ENCODE measurements around the gene ARL14EPL.

The ARL14EPL gene

DNA sequence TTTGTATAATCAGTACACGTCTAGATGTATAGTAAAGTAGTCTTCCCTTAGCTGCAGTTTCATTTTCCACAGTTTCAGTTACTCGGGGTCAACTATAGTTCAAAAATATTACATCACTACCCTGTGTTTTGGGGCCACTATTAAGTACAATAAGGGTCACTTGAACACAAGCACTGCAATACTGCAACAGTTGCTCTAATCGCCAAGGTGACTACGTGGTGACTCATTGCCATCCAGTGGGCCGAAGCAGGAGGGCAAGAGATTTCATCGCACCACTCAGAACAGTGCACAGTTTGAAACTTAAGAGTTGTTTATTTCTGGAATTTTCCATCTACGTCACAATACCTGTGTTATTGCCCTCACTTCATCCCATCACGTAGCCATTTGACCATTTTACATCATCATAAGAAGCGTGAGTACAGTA, at the start of gene ARL14EPL:
Gene ARL14EPL (plus strand): TSS at position 379 of the 424 bp plus-strand sequence. CDS start 18,994 bp downstream, outside the sequence.
- no peaks in the 10 kb centered on the region for H3K4me1 ChIP-seq (ENCODE audit: insufficient read depth, low read length)
- H3K4me3 ChIP-seq (ENCODE audit: low read depth in 1 of 2, low read length in 2 of 2): no peak within 1 kb of the TSS
- no peak within 1 kb of the TSS for H3K27ac ChIP-seq (ENCODE audit: low read depth, low read length)
- H3K36me3 ChIP-seq (ENCODE audit: insufficient read depth, low read length): no peaks in the 10 kb centered on the region
- no peaks in the 10 kb centered on the region for H3K27me3 ChIP-seq (ENCODE audit: control insufficient read depth in 1 of 2, insufficient read depth in 2 of 2, low read length in 2 of 2)
- H3K9ac ChIP-seq (ENCODE audit: low read length): no peak within 1 kb of the TSS
- no peaks in the 10 kb centered on the region for H3K9me3 ChIP-seq (ENCODE audit: low read length)

DNA sequence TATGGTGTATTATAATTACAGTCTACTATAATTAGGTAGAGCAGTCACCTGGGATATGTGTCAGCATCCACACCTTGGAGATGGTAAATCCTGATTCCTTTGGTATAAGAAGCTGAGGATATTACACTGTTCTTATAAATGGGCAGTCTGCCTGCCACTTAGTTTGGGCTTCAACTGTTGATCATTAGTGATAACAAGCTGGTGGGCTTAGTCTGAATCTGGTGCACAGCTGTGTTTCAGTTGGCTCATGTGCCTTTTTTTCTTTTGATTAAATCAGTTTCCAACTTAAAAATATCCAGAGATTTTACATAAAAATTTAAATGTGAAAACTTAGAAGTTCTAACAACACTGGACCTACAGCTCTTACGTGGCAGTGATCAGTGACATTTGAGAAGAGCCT, 48.8 kb upstream of the ARL14EPL start:
- no peaks in the 10 kb centered on the region for H3K4me1 ChIP-seq (ENCODE audit: insufficient read depth, low read length)
- H3K9me3 ChIP-seq (ENCODE audit: low read length): no peaks in the 10 kb centered on the region
- no peaks in the 10 kb centered on the region for H3K36me3 ChIP-seq (ENCODE audit: insufficient read depth, low read length)
- no peak overlapping the region for H3K4me3 ChIP-seq (ENCODE audit: low read depth in 1 of 2, low read length in 2 of 2)
- H3K27me3 ChIP-seq (ENCODE audit: control insufficient read depth in 1 of 2, insufficient read depth in 2 of 2, low read length in 2 of 2): no peaks in the 10 kb centered on the region
- H3K9ac ChIP-seq (ENCODE audit: low read length): no peak overlapping the region
- no peak overlapping the region for H3K27ac ChIP-seq (ENCODE audit: low read depth, low read length)

DNA sequence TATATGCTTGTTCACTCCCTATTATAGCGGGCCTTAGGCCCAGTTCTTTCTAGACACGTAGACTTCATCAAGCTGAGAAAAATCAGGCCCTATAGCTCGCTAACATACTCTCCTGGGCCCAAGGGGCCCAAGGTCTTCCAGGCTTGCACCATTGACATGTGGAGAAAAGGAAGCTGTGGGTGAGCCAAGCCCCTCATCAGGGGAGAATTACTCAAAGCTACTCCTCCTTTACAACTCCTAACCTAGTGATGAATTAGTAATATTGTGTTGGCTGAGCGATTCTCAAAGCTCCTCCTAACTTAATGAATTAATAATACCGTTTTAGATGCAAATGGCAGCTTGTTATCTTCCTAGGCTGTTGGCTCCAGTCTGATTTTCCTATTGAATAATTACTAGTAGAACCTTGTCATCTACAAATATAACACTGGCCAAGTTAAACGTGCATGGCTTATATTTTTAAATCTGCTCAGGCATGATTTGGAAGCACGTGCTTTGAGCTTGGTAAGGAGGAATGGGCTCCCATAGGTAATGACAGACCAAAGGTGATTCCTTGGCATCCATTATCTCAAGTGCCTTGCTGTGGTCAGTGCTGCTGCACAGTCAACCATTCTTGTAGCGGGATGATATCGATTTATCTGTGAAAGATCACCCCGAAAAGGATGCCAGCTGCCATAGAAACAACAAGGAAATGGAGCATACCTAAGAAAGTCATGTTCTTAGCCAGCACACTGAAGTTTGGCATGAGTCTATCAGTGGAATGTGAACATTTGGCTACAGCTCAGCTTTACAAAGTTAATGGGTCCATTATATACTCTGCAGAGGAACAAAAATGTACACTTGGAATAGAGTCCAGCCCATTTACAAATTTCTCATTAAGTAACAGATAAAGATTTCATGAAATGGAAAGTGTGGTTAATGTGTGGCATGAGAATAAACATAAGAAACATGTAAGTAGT, 46.2 kb upstream of the ARL14EPL start:
- H3K36me3 ChIP-seq (ENCODE audit: insufficient read depth, low read length): no peaks in the 10 kb centered on the region
- peaks cover 3% of the 10 kb centered on the region for H3K9me3 ChIP-seq (ENCODE audit: low read length)
- no peaks in the 10 kb centered on the region for H3K27me3 ChIP-seq (ENCODE audit: control insufficient read depth in 1 of 2, insufficient read depth in 2 of 2, low read length in 2 of 2)
- no peaks in the 10 kb centered on the region for H3K4me1 ChIP-seq (ENCODE audit: insufficient read depth, low read length)
- H3K4me3 ChIP-seq (ENCODE audit: low read depth in 1 of 2, low read length in 2 of 2): no peak overlapping the region
- H3K27ac ChIP-seq (ENCODE audit: low read depth, low read length): no peak overlapping the region
- no peak overlapping the region for H3K9ac ChIP-seq (ENCODE audit: low read length)

DNA sequence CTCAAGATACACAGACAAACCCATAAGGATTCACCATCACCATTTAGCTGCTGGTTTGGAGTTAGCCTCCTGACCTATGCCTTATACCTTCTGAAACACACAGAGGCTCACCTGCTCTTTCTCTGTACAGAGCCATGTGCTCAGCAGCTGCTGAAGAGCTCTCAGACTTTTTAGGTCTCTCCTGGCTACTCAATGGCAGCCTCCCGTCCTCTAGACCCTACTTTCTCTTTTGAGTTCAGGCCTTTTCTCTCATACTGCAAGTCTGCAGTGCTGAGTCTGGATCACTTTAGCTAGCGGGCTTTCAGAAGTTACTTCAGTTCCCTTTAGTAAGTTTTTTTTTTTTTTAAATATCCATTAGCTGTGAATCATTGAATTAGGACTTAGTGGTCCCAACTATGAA, 44.3 kb upstream of the ARL14EPL start:
- no peak overlapping the region for H3K27ac ChIP-seq (ENCODE audit: low read depth, low read length)
- H3K9ac ChIP-seq (ENCODE audit: low read length): no peak overlapping the region
- no peaks in the 10 kb centered on the region for H3K4me1 ChIP-seq (ENCODE audit: insufficient read depth, low read length)
- H3K4me3 ChIP-seq (ENCODE audit: low read depth in 1 of 2, low read length in 2 of 2): no peak overlapping the region
- H3K9me3 ChIP-seq (ENCODE audit: low read length): peaks cover 3% of the 10 kb centered on the region
- no peaks in the 10 kb centered on the region for H3K36me3 ChIP-seq (ENCODE audit: insufficient read depth, low read length)
- H3K27me3 ChIP-seq (ENCODE audit: control insufficient read depth in 1 of 2, insufficient read depth in 2 of 2, low read length in 2 of 2): no peaks in the 10 kb centered on the region

DNA sequence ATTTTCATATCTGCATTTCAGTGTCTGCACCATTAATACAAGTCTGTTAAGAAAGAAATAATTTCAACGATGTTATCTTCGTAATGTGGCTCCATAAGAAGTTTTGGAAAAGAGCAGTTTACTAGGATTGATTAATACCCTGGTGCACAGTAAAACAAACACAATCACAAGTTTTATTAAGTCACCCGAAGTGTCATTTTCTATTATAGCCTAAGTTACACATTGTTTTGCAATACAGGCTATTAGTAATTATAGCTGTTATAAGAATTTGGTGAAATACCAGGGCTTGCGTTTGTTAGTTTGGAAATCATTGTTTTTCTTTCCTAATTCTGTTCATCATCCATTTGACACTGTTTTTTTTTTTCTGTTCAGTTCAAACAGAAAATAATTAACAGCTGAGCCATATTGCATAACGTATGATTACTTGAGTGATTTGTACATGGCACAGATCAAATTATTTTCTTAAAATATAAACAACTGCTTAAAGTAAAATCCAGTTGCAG, 39.4 kb upstream of the ARL14EPL start:
- Histone ChIP-seq H3K9me3 (ENCODE audit: low read length) (peaks cover 3% of the 10 kb centered on the region), H3K27me3 (ENCODE audit: control insufficient read depth in 1 of 2, insufficient read depth in 2 of 2, low read length in 2 of 2) (no peaks in the 10 kb centered on the region), H3K27ac (ENCODE audit: low read depth, low read length) (no peak overlapping the region), H3K36me3 (ENCODE audit: insufficient read depth, low read length) (no peaks in the 10 kb centered on the region), H3K4me3 (ENCODE audit: low read depth in 1 of 2, low read length in 2 of 2) (no peak overlapping the region), H3K9ac (ENCODE audit: low read length) (no peak overlapping the region), H3K4me1 (ENCODE audit: insufficient read depth, low read length) (no peaks in the 10 kb centered on the region)

DNA sequence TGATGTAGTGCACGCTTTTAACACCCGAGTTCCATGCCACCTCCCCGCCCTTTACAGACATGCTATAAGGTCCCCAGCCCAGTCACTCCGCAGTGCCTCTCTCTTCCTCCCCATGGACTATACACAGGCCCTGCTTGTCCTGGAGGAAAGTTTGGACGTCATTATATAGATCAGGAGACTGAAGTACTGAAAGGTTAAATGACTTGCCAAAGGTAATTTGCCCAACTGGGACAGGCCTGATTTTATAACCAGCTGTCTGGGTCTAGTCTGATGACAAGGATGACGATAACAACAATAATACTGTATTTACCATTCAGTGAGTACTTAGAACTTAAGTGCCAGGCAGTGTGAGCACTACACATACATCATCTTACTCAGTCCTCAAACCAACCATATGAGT, 36.9 kb upstream of the ARL14EPL start:
- no peak overlapping the region for H3K9ac ChIP-seq (ENCODE audit: low read length)
- H3K4me1 ChIP-seq (ENCODE audit: insufficient read depth, low read length): no peaks in the 10 kb centered on the region
- H3K4me3 ChIP-seq (ENCODE audit: low read depth in 1 of 2, low read length in 2 of 2): no peak overlapping the region
- no peaks in the 10 kb centered on the region for H3K36me3 ChIP-seq (ENCODE audit: insufficient read depth, low read length)
- no peaks in the 10 kb centered on the region for H3K27me3 ChIP-seq (ENCODE audit: control insufficient read depth in 1 of 2, insufficient read depth in 2 of 2, low read length in 2 of 2)
- no peak overlapping the region for H3K27ac ChIP-seq (ENCODE audit: low read depth, low read length)
- no peaks in the 10 kb centered on the region for H3K9me3 ChIP-seq (ENCODE audit: low read length)

DNA sequence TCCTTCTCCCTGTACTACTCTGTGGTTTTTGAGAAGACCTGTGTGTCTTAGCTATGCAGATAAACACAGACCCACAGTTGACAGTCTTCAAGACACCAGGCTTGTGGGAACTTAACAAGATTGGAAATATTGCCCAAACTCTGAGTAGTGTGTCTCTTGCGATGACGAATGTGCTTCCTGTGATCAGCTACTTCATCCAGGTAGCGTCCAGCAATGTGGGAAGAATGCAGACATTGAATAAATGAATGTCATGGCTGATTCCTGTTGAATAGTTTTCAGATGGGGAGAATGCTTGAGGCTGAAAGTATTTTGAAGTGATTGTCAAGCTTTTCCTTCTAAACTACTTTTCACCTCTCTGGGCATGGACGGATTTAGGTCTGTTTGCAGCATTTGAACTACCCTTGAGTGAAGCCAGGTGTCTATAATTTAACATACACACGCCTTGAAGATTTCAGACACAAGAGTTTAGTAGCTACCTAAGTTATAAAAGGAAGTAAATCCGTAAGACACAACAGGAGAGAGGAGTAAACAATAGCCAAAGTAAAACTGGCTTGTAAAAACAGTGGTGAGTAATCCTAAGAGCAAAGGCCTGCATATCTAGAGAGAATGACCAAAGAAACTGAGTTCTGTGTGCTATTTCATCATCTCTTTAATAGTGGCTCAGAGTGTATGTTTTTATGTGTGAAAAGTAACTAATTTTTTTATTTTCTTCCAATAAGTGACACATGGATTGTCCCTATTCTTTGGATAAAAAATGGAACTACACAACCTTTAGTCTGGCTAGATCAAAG, 30.0 kb upstream of the ARL14EPL start:
- Histone ChIP-seq H3K27me3 (ENCODE audit: control insufficient read depth in 1 of 2, insufficient read depth in 2 of 2, low read length in 2 of 2) (no peaks in the 10 kb centered on the region), H3K9ac (ENCODE audit: low read length) (no peak overlapping the region), H3K4me1 (ENCODE audit: insufficient read depth, low read length) (no peaks in the 10 kb centered on the region), H3K36me3 (ENCODE audit: insufficient read depth, low read length) (no peaks in the 10 kb centered on the region), H3K9me3 (ENCODE audit: low read length) (no peaks in the 10 kb centered on the region), H3K4me3 (ENCODE audit: low read depth in 1 of 2, low read length in 2 of 2) (no peak overlapping the region), H3K27ac (ENCODE audit: low read depth, low read length) (no peak overlapping the region)

DNA sequence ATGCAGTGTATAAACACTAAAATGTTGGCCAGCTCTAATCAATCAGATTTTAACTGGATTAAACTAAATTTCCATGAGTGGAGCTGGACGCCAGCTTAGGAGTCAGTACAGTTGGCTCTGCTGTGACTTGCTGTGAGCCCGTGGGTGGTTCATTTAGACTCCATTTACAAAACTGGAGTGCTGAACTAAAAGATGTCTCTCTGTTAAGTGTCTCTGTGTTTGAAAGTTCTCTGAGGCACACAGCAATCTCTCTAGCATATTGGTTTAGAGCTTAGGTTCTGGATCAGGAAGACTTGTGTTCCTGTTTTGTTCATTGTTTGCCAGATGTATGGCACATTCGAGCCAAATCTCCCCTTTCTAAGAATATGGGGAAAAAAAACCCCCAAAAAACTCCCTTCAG, 28.0 kb upstream of the ARL14EPL start:
- H3K36me3 ChIP-seq (ENCODE audit: insufficient read depth, low read length): no peaks in the 10 kb centered on the region
- no peaks in the 10 kb centered on the region for H3K27me3 ChIP-seq (ENCODE audit: control insufficient read depth in 1 of 2, insufficient read depth in 2 of 2, low read length in 2 of 2)
- H3K9me3 ChIP-seq (ENCODE audit: low read length): no peaks in the 10 kb centered on the region
- H3K27ac ChIP-seq (ENCODE audit: low read depth, low read length): no peak overlapping the region
- no peak overlapping the region for H3K4me3 ChIP-seq (ENCODE audit: low read depth in 1 of 2, low read length in 2 of 2)
- no peaks in the 10 kb centered on the region for H3K4me1 ChIP-seq (ENCODE audit: insufficient read depth, low read length)
- no peak overlapping the region for H3K9ac ChIP-seq (ENCODE audit: low read length)

DNA sequence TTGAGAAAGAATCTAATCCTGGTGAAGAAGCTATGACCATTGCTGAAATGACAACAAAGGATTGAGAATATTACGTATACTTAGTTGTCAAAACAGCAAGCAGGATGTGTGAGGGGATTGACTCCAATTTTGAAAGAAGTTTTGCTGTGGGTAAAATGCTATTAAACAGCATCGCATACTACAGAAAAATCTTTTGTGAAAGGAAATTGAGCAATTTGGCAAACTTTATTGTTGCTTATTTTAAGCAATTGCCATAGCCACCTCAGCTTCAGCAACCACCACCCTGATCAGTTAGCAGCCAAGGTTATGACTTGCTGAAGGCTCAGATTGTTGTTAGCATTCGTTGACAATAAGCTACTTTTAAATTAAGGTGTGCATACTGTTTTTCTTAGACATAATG, 22.5 kb upstream of the ARL14EPL start:
- H3K9ac ChIP-seq (ENCODE audit: low read length): no peak overlapping the region
- H3K36me3 ChIP-seq (ENCODE audit: insufficient read depth, low read length): no peaks in the 10 kb centered on the region
- H3K4me3 ChIP-seq (ENCODE audit: low read depth in 1 of 2, low read length in 2 of 2): no peak overlapping the region
- no peaks in the 10 kb centered on the region for H3K4me1 ChIP-seq (ENCODE audit: insufficient read depth, low read length)
- no peak overlapping the region for H3K27ac ChIP-seq (ENCODE audit: low read depth, low read length)
- H3K27me3 ChIP-seq (ENCODE audit: control insufficient read depth in 1 of 2, insufficient read depth in 2 of 2, low read length in 2 of 2): no peaks in the 10 kb centered on the region
- no peaks in the 10 kb centered on the region for H3K9me3 ChIP-seq (ENCODE audit: low read length)

DNA sequence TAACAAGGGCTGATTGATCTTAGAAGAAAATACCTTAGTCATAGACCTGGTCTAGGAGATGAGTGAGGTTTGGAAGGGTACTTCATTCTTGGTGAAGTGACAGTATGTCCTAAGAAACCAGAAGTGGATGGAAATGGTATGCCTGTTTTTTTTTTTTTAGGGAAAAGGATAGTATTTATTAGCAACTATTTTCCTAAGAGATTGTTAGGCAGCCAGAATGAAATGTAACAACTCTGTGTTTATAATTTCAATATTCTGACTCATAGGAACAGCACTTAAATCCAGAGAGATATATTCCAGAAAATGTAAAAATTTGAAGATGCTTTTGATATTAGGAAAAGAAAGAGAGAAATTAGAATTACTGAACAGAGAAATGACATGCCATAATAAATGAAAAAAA, 21.2 kb upstream of the ARL14EPL start:
- no peaks in the 10 kb centered on the region for H3K27me3 ChIP-seq (ENCODE audit: control insufficient read depth in 1 of 2, insufficient read depth in 2 of 2, low read length in 2 of 2)
- H3K9me3 ChIP-seq (ENCODE audit: low read length): no peaks in the 10 kb centered on the region
- H3K27ac ChIP-seq (ENCODE audit: low read depth, low read length): no peak overlapping the region
- no peak overlapping the region for H3K9ac ChIP-seq (ENCODE audit: low read length)
- H3K4me1 ChIP-seq (ENCODE audit: insufficient read depth, low read length): no peaks in the 10 kb centered on the region
- H3K4me3 ChIP-seq (ENCODE audit: low read depth in 1 of 2, low read length in 2 of 2): no peak overlapping the region
- no peaks in the 10 kb centered on the region for H3K36me3 ChIP-seq (ENCODE audit: insufficient read depth, low read length)

DNA sequence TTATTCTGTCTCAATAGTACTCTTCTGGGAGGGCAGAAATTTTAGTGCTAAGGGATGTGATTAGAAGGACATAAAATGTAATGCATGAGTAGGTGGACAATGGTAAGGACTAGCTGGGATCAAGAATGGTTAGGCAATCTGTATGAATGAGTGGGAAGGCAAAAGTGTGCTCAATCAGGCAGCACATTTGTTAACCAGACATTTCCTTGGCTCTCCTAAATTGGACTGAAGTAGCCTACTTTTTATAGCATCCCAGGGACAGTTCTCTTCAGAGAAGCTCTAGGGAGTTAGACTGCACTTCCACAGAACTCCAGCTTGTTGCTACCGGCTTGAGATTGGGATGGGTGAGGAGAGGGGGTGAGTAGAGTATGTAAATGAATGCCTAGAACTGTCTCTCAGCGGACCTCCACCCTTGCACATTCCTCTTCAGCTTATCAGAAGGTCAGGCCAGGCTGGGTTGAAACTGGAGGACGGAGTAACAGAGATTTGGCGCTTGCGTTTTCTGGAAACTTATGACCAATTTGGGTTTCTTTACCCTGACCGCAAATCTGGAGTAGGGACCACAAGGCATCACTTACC, 19.0 kb upstream of the ARL14EPL start:
- peak overlapping the region; percentile 25 for H3K27ac ChIP-seq (ENCODE audit: low read depth, low read length)
- H3K4me1 ChIP-seq (ENCODE audit: insufficient read depth, low read length): no peaks in the 10 kb centered on the region
- no peaks in the 10 kb centered on the region for H3K27me3 ChIP-seq (ENCODE audit: control insufficient read depth in 1 of 2, insufficient read depth in 2 of 2, low read length in 2 of 2)
- no peaks in the 10 kb centered on the region for H3K36me3 ChIP-seq (ENCODE audit: insufficient read depth, low read length)
- H3K9ac ChIP-seq (ENCODE audit: low read length): no peak overlapping the region
- H3K4me3 ChIP-seq (ENCODE audit: low read depth in 1 of 2, low read length in 2 of 2): no peak overlapping the region
- no peaks in the 10 kb centered on the region for H3K9me3 ChIP-seq (ENCODE audit: low read length)
